Ovary (tissue), 9 donors: ENCODE measurements around the gene RACGAP1. TPM values are rescaled to one million over a fixed set of nuclear protein-coding genes. Genes with fewer than 3 reads are reported as not detected.

Experiments used
- DNase-seq, 5 donors: peaks; one replicate each; pipeline ENCODE4 v3.0.0-alpha.2; 2019 to 2020
- H3K27ac ChIP-seq, 2 donors: fragments of 200-600 bp; one replicate each; pipeline versions ENCODE4 v1.5.1 to v1.8.0; 2019 to 2022
- H3K27me3 ChIP-seq: fragments of 200-600 bp; one replicate; pipeline ENCODE4 v1.8.0; 2022
- H3K36me3 ChIP-seq: fragments of 200-600 bp; sonication (generic); one replicate; pipeline ENCODE4 v1.5.1; 2019
- H3K4me1 ChIP-seq: one replicate; pipeline ENCODE4 v1.8.1; 2013; ENCODE audit warnings: mild to moderate bottlenecking, moderate library complexity; ENCODE audit not compliant: insufficient read depth
- H3K4me3 ChIP-seq: fragments of 200-600 bp; sonication (generic); one replicate; pipeline ENCODE4 v1.5.1; 2017
- H3K9me3 ChIP-seq, 2 donors: fragments of 200-600 bp in 1 of 2; sonication (generic) in 1 of 2; one replicate each; pipeline versions ENCODE4 v1.5.1 to v1.8.1; 2013 to 2019; ENCODE audit warnings: mild to moderate bottlenecking in 1 of 2, moderate library complexity in 1 of 2
- CTCF ChIP-seq, 3 donors: fragments of 450-650 bp in 2 of 3; fragments of 200-600 bp in 1 of 3; IDR thresholded peaks; one replicate each; pipeline versions ENCODE4 v1.5.1 to v1.8.0; 2016 to 2022; ENCODE audit warnings: antibody characterized with exemption in 3 of 3, mild to moderate bottlenecking in 1 of 3
- EP300 ChIP-seq: sonication (generic); formaldehyde crosslinking; IDR thresholded peaks from one replicate; pipeline ENCODE4 v1.6.1; 2017; ENCODE audit warnings: antibody characterized with exemption
- POLR2A ChIP-seq: fragments of 450-650 bp; IDR thresholded peaks from one replicate; pipeline ENCODE4 v1.6.1; 2017; ENCODE audit warnings: antibody characterized with exemption, mild to moderate bottlenecking, moderate library complexity
- WGBS, 3 donors: extraction: QIAGEN DNeasy Blood & Tissue Kit in 1 of 3; methylation state at CpG; one replicate each; pipeline versions ENCODE4 v1.1.5 to v1.1.7; 2013 to 2017; 5-methylcytosine and 5-hydroxymethylcytosine counted together
- intact Hi-C, 4 donors: fragments of 100-400 bp; cut with DNase I; formaldehyde crosslinking; loops; one replicate each; pipeline versions ENCODE4 v1.11.0 to v1.15.1; 2022 to 2023
- polyA plus RNA-seq, 2 donors: library from polyadenylated mRNA; stranded (reverse); fragments of 200-250 nt in 1 of 2; fragments of 350-450 nt in 1 of 2; fragmentation: Illumina TruSeq in 1 of 2; extraction: RNeasy Lipid Tissue Mini Kit (QIAGEN cat#74804) in 1 of 2; gene quantifications; one replicate each; pipeline ENCODE4 v1.2.3, GENCODE V29; 2013 to 2014
- total RNA-seq, 7 donors: library from RNA; depleted of rRNA in 2 of 7; stranded (reverse); fragments of >200 nt in 2 of 7; fragmentation: NEBNext Ultra II Directional in 3 of 7; extraction: Animal tissue kit (Norgen Biotek cat#: 25700) in 3 of 7; gene quantifications; one replicate each; pipeline versions ENCODE4 v1.1.0 to v1.2.4, GENCODE V29; 2016 to 2023
- donor health status: DM: no; HTN: no; CAD: no; lungs with moderate emphysema.
- donor health status: DM: no; HTN: no; CAD: no.
- donor health status: Bipolar disorder and iron deficiency.
- donor health status: DM: yes; HTN: yes; CAD: no.
- donor health status: DM: no; HTN: no; CAD: no.
- donor health status: DM: yes; HTN: yes; CAD: no.

RACGAP1 gene
- total and polyA plus RNA-seq, 9 donors = 2.1 to 10.8 (median 3.8) TPM

- no peak for TF ChIP-seq EP300
- no peak for TF ChIP-seq POLR2A
- TF ChIP-seq CTCF (IDR thresholded peaks at IDR 0.05) = no peak
- H3K27me3 ChIP-seq = no peaks in the 10 kb centered on the region
- no peaks in the 10 kb centered on the region for H3K9me3 ChIP-seq
- H3K27ac ChIP-seq = no peak overlapping the region
- peak in 1 of 5 donors; percentile 26 for DNase-seq
- 67 to 73% (median 68%) methylated on average over 10 of the region's 10 CpGs for WGBS, 3 donors
- H3K4me3 ChIP-seq = no peak overlapping the region
- H3K4me1 ChIP-seq = no peaks in the 10 kb centered on the region
- H3K36me3 ChIP-seq = no peaks in the 10 kb centered on the region
- intact Hi-C loops = loop anchor here (5.0 to 10.0 kb wide), 5 partner anchors 105 to 298 kb away; no protein-coding TSS in a partner anchor
Observed at GRCh38 chr12:50072198-50072907, 47.1 kb upstream of the RACGAP1 start.

GRCh38 chr12:50070314-50071060, 45.2 kb upstream of the RACGAP1 start:
- Histone ChIP-seq H3K9me3 (no peaks in the 10 kb centered on the region), H3K27ac (no peak overlapping the region), H3K4me1 (peaks cover 1% of the 10 kb centered on the region), H3K27me3 (no peaks in the 10 kb centered on the region), H3K4me3 (no peak overlapping the region), H3K36me3 (no peaks in the 10 kb centered on the region)
- peak; percentile 78 to 85 (median 84) for DNase-seq
- TF ChIP-seq CTCF (IDR thresholded peaks at IDR 0.05) (peak; percentile 87 to 93 (median 88)), POLR2A (no peak)
- 29 to 38% (median 34%) methylated on average over 9 of the region's 9 CpGs for WGBS, 3 donors
- intact Hi-C loops = loop anchor here (1.0 to 10.0 kb wide), 6 partner anchors 103 to 296 kb away; no protein-coding TSS in a partner anchor

GRCh38 chr12:50069539-50069938, 44.2 kb upstream of the RACGAP1 start:
- Histone ChIP-seq H3K4me3 (no peak overlapping the region), H3K27me3 (no peaks in the 10 kb centered on the region), H3K27ac (no peak overlapping the region), H3K36me3 (no peaks in the 10 kb centered on the region), H3K9me3 (no peaks in the 10 kb centered on the region), H3K4me1 (peaks cover 1% of the 10 kb centered on the region)
- 93 to 98% (median 94%) methylated on average over 3 of the region's 3 CpGs for WGBS, 3 donors
- intact Hi-C loops = loop anchor here in 3 of 4 donors (5.0 kb wide), 3 partner anchors 97 to 202 kb away; partner anchors contain the start of gene AQP6 (in 1 of the 3)
- no peak for DNase-seq
- TF ChIP-seq POLR2A (no peak), EP300 (no peak), CTCF (IDR thresholded peaks at IDR 0.05) (no peak)

GRCh38 chr12:50069069-50069468, 43.8 kb upstream of the RACGAP1 start:
- peaks cover 1% of the 10 kb centered on the region for H3K4me1 ChIP-seq
- H3K4me3 ChIP-seq = no peak overlapping the region
- intact Hi-C loops = loop anchor here in 3 of 4 donors (5.0 kb wide), 3 partner anchors 97 to 202 kb away; partner anchors contain the start of gene AQP6 (in 1 of the 3)
- no peaks in the 10 kb centered on the region for H3K36me3 ChIP-seq
- DNase-seq = no peak
- TF ChIP-seq EP300 = no peak
- TF ChIP-seq CTCF (IDR thresholded peaks at IDR 0.05) = no peak
- no peak for TF ChIP-seq POLR2A
- 94 to 98% (median 98%) methylated on average over 5 of the region's 5 CpGs for WGBS, 3 donors
- H3K27ac ChIP-seq = no peak overlapping the region
- no peaks in the 10 kb centered on the region for H3K9me3 ChIP-seq
- no peaks in the 10 kb centered on the region for H3K27me3 ChIP-seq
